K562 (cell line): ENCODE measurements around the gene SYT13. TPM values are rescaled to one million over a fixed set of nuclear protein-coding genes. Genes with fewer than 3 reads are reported as not detected.

Experiments
- ATAC-seq: fragments of 200-7000 bp; cut with Tn5 transposase; 3 replicates; pipeline ENCODE4 v1.9.1; 2020; ENCODE audit warnings: moderate library complexity
- BruUV-seq: library from RNA; stranded (reverse); fragments of 400-500 nt; replicated peaks from 2 replicates; lab custom pipeline; 2021; lab: Mats Ljungman, UMichigan
- CTCF ChIA-PET: fragments of 300-600 bp; formaldehyde crosslinking; extraction: SDS; loops from one replicate; lab custom pipeline; 2021; ENCODE audit warnings: low intra/inter-chr PET ratio; lab: Yijun Ruan, JAX
- POLR2A ChIA-PET: fragments of 300-600, 350-650 bp; sonication (Branson Sonifier 250); formaldehyde crosslinking; extraction: SDS; loops from one replicate; lab custom pipeline; 2021; ENCODE audit warnings: antibody characterized with exemption, inconsistent platforms; lab: Yijun Ruan, JAX
- DNase-seq, 4 experiments: peaks; one replicate each; pipeline versions ENCODE4 v3.0.0 to v3.0.0-alpha.2; 2011 to 2018; ENCODE audit warnings: low spot score in 3 of 4, mixed read lengths in 3 of 4; ENCODE audit errors: extremely low read depth in 1 of 4
- FAIRE-seq: peaks from 2 replicates; lab custom pipeline; 2011; peaks lifted over from hg19 to GRCh38; lab: Jason Lieb, UNC
- H2AFZ ChIP-seq: 2 replicates; pipeline ENCODE4 v1.6.0; 2011; ENCODE audit warnings: low read depth, low read length, control low read depth, inconsistent platforms
- H3K27ac ChIP-seq: fragments of 200-600 bp; 3 replicates; pipeline ENCODE4 v1.8.0; 2011; ENCODE audit warnings: low read depth, mild to moderate bottlenecking, control low read depth, inconsistent platforms, low read length, moderate library complexity, mixed read lengths; ENCODE audit errors: extremely low read depth
- H3K27me3 ChIP-seq, 2 experiments: fragments of 300-600 bp in 1 of 2; 2 replicates in 1 of 2; 3 replicates in 1 of 2; pipeline versions ENCODE4 v1.6.0 to v1.8.0; 2011; ENCODE audit warnings: inconsistent platforms in 2 of 2, low read length in 2 of 2, mild to moderate bottlenecking in 1 of 2, mixed read lengths in 1 of 2, moderate library complexity in 1 of 2; ENCODE audit not compliant: control insufficient read depth in 2 of 2, insufficient read depth in 2 of 2
- H3K36me3 ChIP-seq: fragments of 300-600 bp; 3 replicates; pipeline ENCODE4 v1.8.0; 2011; ENCODE audit warnings: mild to moderate bottlenecking, low read length, inconsistent platforms; ENCODE audit not compliant: control insufficient read depth, insufficient read depth
- H3K4me1 ChIP-seq, 2 experiments: fragments of 200-600 bp in 1 of 2; replicated peaks in 1 of 2; 2 replicates in 1 of 2; 3 replicates in 1 of 2; pipeline versions ENCODE4 v1.5.1 to v1.8.0; 2011; ENCODE audit warnings: inconsistent platforms in 2 of 2, low read length in 2 of 2, mild to moderate bottlenecking in 1 of 2, mixed read lengths in 1 of 2, moderate library complexity in 1 of 2; ENCODE audit not compliant: control insufficient read depth in 2 of 2, insufficient read depth in 2 of 2
- H3K4me2 ChIP-seq: 2 replicates; pipeline ENCODE4 v1.6.1; 2011; ENCODE audit warnings: low read length, control low read depth, inconsistent platforms, mixed read lengths; ENCODE audit not compliant: insufficient read depth
- H3K4me3 ChIP-seq: fragments of 200-600 bp; sonication (generic), shearing (Covaris generic); 2 replicates; pipeline ENCODE4 v1.5.1; 2016; ENCODE audit warnings: control low read depth, inconsistent platforms
- H3K79me2 ChIP-seq: fragments of 200-600 bp; 3 replicates; pipeline ENCODE4 v1.8.0; 2011; ENCODE audit warnings: low read length, inconsistent platforms; ENCODE audit not compliant: control insufficient read depth, insufficient read depth
- H3K9ac ChIP-seq, 2 experiments: 2 replicates each; pipeline versions ENCODE4 v1.6.0 to v1.6.1; 2011; ENCODE audit warnings: low read depth in 2 of 2, low read length in 2 of 2, control low read depth in 1 of 2, inconsistent platforms in 1 of 2, mild to moderate bottlenecking in 1 of 2, mixed read lengths in 1 of 2; ENCODE audit not compliant: insufficient read depth in 1 of 2
- H3K9me1 ChIP-seq: one replicate; pipeline ENCODE4 v1.6.0; 2011; ENCODE audit warnings: inconsistent platforms, mild to moderate bottlenecking, low read length, moderate library complexity; ENCODE audit not compliant: control insufficient read depth, insufficient read depth
- H3K9me3 ChIP-seq: replicated peaks from 2 replicates; pipeline ENCODE4 v1.5.1; 2011; ENCODE audit warnings: low read depth, low read length, inconsistent platforms; ENCODE audit not compliant: control insufficient read depth, insufficient read depth
- H4K20me1 ChIP-seq: replicated peaks from 2 replicates; pipeline ENCODE4 v1.6.1; 2011; ENCODE audit warnings: low read length, inconsistent platforms, mixed read lengths; ENCODE audit not compliant: control insufficient read depth, insufficient read depth
- ELF2 ChIP-seq: fragments of 250-450 bp; sonication (Bioruptor Pico); IDR thresholded peaks from 2 replicates; pipeline ENCODE4 v1.5.0; 2021; ENCODE audit warnings: mild to moderate bottlenecking
- XRCC4 ChIP-seq: IDR thresholded peaks from one replicate; pipeline ENCODE4 v1.6.1; 2011; ENCODE audit not compliant: insufficient read depth, insufficient read length; ENCODE audit errors: extremely low read depth
- ZNF23 ChIP-seq: fragments of 250-450 bp; sonication (Bioruptor Pico); IDR thresholded peaks from 2 replicates; pipeline ENCODE4 v1.4.0; 2020; ENCODE audit warnings: mild to moderate bottlenecking
- WGBS: fragments of 100-300 bp; shearing (Covaris generic); methylation state at CpG from one replicate; pipeline ENCODE4 v1.1.6; 2016; ENCODE audit warnings: low coverage, mixed read lengths; ENCODE audit not compliant: insufficient coverage; ENCODE audit errors: missing lambda C conversion rate; 5-methylcytosine and 5-hydroxymethylcytosine counted together
- in situ Hi-C: fragments of 300-500 bp; cut with MboI; formaldehyde crosslinking; loops from 4 replicates; pipeline ENCODE4 v1.15.0; 2018; ENCODE audit warnings: inconsistent platforms, mixed read lengths
- intact Hi-C: fragments of 100-400 bp; cut with micrococcal nuclease; formaldehyde crosslinking; loops from 2 replicates; pipeline ENCODE4 v1.14.2; 2022
- polyA plus RNA-seq, 8 experiments: library from polyadenylated mRNA; depleted of rRNA in 4 of 8; stranded (reverse) in 5 of 8; unstranded in 3 of 8; fragments of >200 nt; fragmentation: Nextera tagmentation in 2 of 8; fragmentation: Illumina TruSeq in 1 of 8; extraction: Ambion mirVana in 2 of 8; extraction: Trizol in 1 of 8; gene quantifications; 2 replicates each; pipeline versions ENCODE4 v1.2.1 to v1.2.3, GENCODE V29; 2011 to 2014; ENCODE audit warnings: inconsistent platforms in 1 of 8, missing spikeins in 1 of 8
- total RNA-seq, 7 experiments: library from RNA; depleted of rRNA in 6 of 7; stranded (reverse); fragments of >200 nt in 6 of 7; fragmentation: Illumina TruSeq in 2 of 7; extraction: Trizol in 2 of 7; gene quantifications; 2 replicates each; pipeline versions ENCODE4 v1.2.1 to v1.2.3, GENCODE V29; 2011 to 2021; ENCODE audit warnings: low replicate concordance in 1 of 7
- TF ChIP-seq, protein P1 (sequence below): fragments of 200-400 bp; formaldehyde crosslinking; IDR thresholded peaks from 2 replicates; pipeline ENCODE4 v1.6.1; 2017; ENCODE audit warnings: mild to moderate bottlenecking, low read depth, low read length, moderate library complexity

Gene SYT13
- total and polyA plus RNA-seq, 9 of the 15 experiments (the other 6 are each of a cell fraction or from before 2014, with no cell fraction given), result under 0.01 to 0.13 (median 0.08) TPM; not detected in 2

DNA sequence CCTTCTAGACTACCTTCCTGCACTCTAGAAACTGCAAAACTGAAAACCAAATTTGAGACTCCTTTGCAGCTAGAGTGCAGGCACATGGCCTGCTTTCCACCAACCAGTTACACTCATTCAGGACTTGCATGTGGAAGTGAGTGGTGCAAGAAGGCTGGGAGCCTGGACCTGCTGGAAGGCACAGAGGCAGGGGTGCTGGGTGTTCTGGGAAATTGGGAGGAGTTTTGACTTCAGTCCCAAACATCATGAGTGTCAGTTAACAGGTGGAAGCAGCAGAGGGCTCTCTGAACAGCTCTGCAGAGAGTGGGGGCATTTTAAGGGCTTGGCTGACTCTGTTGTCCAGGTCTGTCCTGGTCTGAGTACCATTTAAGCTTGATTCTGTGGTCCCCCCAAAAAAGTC, 49.3 kb upstream of the SYT13 start (continued):
- TF ChIP-seq XRCC4, result no peak
- no peak for TF ChIP-seq ELF2 (CRISPR knock-in tag)

DNA sequence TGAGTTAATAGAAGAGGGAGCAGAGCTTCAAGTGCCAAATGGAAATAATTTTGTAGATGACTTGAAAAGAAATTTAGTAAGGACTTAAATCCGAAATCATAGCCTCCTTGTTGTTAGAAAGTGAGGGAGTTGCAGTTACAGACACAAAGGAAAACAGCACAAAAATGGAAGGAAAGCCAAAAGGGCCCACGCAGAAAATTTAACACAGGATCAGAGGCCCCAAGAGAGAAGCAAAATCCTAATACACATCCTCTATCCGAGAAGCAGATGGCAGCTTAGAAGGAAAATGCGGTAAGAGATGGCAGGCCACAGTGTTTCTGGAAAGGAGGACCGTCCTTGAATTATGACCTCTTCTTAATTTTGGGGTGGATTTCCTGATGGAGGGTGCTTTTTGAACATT, 48.7 kb upstream of the SYT13 start:
- no peak for ATAC-seq
- intact Hi-C loops, result loop anchor here (5.0 to 10.0 kb wide), 2 partner anchors 120 to 398 kb away; no protein-coding TSS in a partner anchor
- in situ Hi-C loops, result no loop called here
- no peak overlapping the region for H3K4me3 ChIP-seq
- H3K9me3 ChIP-seq, result no peaks in the 10 kb centered on the region
- H3K4me2 ChIP-seq, result no peak overlapping the region
- H4K20me1 ChIP-seq, result no peaks in the 10 kb centered on the region; the same call in 1 of the 2 replicates
- no peaks in the 10 kb centered on the region for H3K9me1 ChIP-seq
- no peak overlapping the region for H3K27ac ChIP-seq
- H3K27me3 ChIP-seq, result peaks cover 3 to 18% of the 10 kb centered on the region in 2 experiments; a peak in 3 of 5 replicates
- FAIRE-seq, result no peak
- DNase-seq, result no peak
- 3% methylated on average over 5 of the region's 5 CpGs for WGBS
- POLR2A ChIA-PET, result interaction anchor here (0.6 kb wide), 1 partner anchor 358 kb away, joined by 3 read pairs; no protein-coding TSS in a partner anchor
- H3K9ac ChIP-seq, result no peak overlapping the region
- H2AFZ ChIP-seq, result no peak overlapping the region
- TF ChIP-seq ZNF23 (CRISPR knock-in tag), result no peak
- TF ChIP-seq, protein P1, sequence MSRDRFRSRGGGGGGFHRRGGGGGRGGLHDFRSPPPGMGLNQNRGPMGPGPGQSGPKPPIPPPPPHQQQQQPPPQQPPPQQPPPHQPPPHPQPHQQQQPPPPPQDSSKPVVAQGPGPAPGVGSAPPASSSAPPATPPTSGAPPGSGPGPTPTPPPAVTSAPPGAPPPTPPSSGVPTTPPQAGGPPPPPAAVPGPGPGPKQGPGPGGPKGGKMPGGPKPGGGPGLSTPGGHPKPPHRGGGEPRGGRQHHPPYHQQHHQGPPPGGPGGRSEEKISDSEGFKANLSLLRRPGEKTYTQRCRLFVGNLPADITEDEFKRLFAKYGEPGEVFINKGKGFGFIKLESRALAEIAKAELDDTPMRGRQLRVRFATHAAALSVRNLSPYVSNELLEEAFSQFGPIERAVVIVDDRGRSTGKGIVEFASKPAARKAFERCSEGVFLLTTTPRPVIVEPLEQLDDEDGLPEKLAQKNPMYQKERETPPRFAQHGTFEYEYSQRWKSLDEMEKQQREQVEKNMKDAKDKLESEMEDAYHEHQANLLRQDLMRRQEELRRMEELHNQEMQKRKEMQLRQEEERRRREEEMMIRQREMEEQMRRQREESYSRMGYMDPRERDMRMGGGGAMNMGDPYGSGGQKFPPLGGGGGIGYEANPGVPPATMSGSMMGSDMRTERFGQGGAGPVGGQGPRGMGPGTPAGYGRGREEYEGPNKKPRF, result no peak
- BruUV-seq, result no TSS peak
- peaks cover 0 to 1% of the 10 kb centered on the region in 2 experiments; a peak in 1 of 5 replicates for H3K4me1 ChIP-seq
- CTCF ChIA-PET, result no interaction called here
- no peaks in the 10 kb centered on the region for H3K79me2 ChIP-seq
- no peaks in the 10 kb centered on the region for H3K36me3 ChIP-seq
